AG04450 (cell line): ENCODE results near the gene USP9X. TPM values are rescaled to one million over a fixed set of nuclear protein-coding genes. Genes with fewer than 3 reads are reported as not detected.

Experiments
- CTCF ChIA-PET: fragments of 300-600, 350-600 bp; formaldehyde crosslinking; extraction: SDS; loops from one replicate; lab custom pipeline; 2022; ENCODE audit warnings: antibody characterized with exemption, inconsistent platforms; lab: Charles Lee
- POLR2A ChIA-PET: fragments of 350-600 bp; formaldehyde crosslinking; extraction: SDS; loops from one replicate; lab custom pipeline; 2021; ENCODE audit warnings: antibody characterized with exemption, inconsistent platforms; lab: Yijun Ruan, JAX
- DNase-seq: peaks from one replicate; pipeline ENCODE4 v3.0.0-alpha.2; 2011; ENCODE audit warnings: low read depth, low spot score
- H3K27ac ChIP-seq: one replicate; pipeline ENCODE4 v1.5.1; 2012; ENCODE audit warnings: low read depth, low read length, control low read depth
- H3K27me3 ChIP-seq: one replicate; pipeline ENCODE4 v1.6.0; 2012; ENCODE audit warnings: low read length; ENCODE audit not compliant: control insufficient read depth, insufficient read depth
- H3K4me3 ChIP-seq: 2 replicates; pipeline ENCODE4 v1.5.1; 2011; ENCODE audit warnings: mild to moderate bottlenecking, low read depth, low read length, control low read depth
- H3K9me3 ChIP-seq: 2 replicates; pipeline ENCODE4 v1.5.1; 2012; ENCODE audit warnings: low read length; ENCODE audit not compliant: control insufficient read depth, insufficient read depth
- polyA plus RNA-seq: library from polyadenylated mRNA; depleted of rRNA; stranded (reverse); fragments of >200 nt; gene quantifications from 2 replicates; pipeline ENCODE4 v1.2.3, GENCODE V29; 2011
- TF ChIP-seq, protein P1 (sequence below): IDR thresholded peaks from 2 replicates; pipeline ENCODE4 v1.5.1; 2011; ENCODE audit warnings: low read depth, low read length, control low read depth, inconsistent platforms

The USP9X gene
- polyA plus RNA-seq, 1 experiment, result 49.1 TPM

DNA sequence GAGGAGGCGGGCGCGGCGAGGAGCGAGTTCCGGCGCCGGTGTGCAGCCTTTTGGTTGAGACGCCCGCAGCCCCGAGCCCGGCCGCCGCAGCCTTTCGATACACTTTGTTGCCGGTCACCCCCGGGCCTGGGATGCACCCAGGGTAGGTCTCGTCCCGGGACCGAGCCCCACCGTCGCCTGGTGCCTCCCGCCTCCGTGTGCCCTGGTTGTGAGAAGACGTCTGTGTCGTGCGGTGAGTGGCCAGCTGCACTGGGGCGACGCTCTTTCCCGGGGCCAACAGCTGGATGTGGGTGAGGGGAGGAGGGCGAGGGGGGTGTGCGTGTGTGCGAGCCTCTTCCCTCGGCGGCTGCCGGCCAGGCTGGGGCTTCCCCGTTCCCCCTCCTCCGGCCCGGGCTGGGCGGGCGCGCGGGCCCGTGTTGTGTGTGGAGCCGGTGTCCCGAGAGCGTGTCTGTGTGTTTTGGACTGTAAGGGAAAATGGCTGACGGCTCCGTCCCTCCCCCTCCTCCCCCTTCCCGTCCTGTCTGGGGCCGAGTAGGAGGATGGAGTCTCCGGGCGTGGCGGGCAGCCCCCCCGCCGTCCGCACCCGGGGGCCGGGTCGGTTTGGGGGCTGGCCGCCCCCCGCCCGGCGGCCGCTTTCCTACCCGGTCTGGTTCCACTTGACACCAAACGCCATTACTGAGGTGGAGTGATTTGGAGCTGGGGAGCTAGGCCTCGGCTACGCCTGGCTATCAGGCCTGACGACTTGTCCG is 807 bp downstream of the USP9X start:
- H3K4me3 ChIP-seq, result peak overlapping the region; percentile 82
- H3K27me3 ChIP-seq, result no peaks in the 10 kb centered on the region
- TF ChIP-seq, protein P1, sequence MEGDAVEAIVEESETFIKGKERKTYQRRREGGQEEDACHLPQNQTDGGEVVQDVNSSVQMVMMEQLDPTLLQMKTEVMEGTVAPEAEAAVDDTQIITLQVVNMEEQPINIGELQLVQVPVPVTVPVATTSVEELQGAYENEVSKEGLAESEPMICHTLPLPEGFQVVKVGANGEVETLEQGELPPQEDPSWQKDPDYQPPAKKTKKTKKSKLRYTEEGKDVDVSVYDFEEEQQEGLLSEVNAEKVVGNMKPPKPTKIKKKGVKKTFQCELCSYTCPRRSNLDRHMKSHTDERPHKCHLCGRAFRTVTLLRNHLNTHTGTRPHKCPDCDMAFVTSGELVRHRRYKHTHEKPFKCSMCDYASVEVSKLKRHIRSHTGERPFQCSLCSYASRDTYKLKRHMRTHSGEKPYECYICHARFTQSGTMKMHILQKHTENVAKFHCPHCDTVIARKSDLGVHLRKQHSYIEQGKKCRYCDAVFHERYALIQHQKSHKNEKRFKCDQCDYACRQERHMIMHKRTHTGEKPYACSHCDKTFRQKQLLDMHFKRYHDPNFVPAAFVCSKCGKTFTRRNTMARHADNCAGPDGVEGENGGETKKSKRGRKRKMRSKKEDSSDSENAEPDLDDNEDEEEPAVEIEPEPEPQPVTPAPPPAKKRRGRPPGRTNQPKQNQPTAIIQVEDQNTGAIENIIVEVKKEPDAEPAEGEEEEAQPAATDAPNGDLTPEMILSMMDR, result no peak
- DNase-seq, result no peak
- no peaks in the 10 kb centered on the region; the same call in 1 of the 2 replicates for H3K9me3 ChIP-seq
- POLR2A ChIA-PET, result interaction anchor here (0.7 to 2.8 kb wide), 8 partner anchors 12 to 367 kb away, joined by 3 to 12 read pairs (median 6); no protein-coding TSS in a partner anchor
- H3K27ac ChIP-seq, result peak overlapping the region; percentile 81
- CTCF ChIA-PET, result interaction anchor here (1.2 kb wide), 1 partner anchor 434 kb away, joined by 4 read pairs; no protein-coding TSS in a partner anchor

DNA sequence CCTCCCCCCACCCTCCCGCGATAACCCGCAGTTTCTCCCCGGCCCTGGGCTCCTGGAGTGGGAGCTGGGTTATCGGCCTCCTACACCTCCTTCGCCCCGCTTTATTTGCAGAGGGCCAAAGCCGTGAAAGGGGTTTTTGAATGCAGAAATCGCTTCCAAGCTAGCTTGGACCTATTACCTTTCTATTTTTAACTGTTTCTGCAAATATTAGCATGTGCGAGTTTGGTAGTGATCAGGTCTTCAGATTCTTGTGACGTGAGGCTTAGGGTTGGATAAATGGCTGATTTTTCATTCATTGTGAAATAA is 1.3 kb downstream of the USP9X start:
- POLR2A ChIA-PET, result interaction anchor here (2.0 to 2.8 kb wide), 3 partner anchors 60 to 90 kb away, joined by 4 to 12 read pairs (median 11); no protein-coding TSS in a partner anchor

DNA sequence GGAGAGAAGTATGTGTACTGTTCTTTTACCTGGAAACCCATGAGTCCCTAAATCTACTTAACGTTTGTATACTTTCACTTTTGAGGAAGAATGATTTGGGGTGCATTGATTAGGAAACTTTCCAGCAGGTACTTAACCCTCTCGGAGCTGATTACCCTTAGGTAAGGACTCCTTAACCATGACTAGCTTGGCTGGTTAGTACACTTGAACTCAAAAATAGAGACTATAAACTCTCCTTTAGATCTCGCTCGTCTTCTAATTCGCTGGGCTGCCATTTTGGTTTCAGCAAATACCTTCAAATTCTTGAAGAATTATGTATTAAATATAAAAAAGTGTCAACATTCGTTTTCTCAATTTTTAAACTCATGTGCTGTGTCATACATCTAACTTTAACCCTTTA is 2.0 kb downstream of the USP9X start:
- no peak overlapping the region for H3K27ac ChIP-seq
- H3K4me3 ChIP-seq, result peak overlapping the region; percentile 82
- H3K27me3 ChIP-seq, result no peaks in the 10 kb centered on the region
- POLR2A ChIA-PET, result no interaction called here
- no peaks in the 10 kb centered on the region; the same call in 1 of the 2 replicates for H3K9me3 ChIP-seq
- DNase-seq, result no peak
- TF ChIP-seq, protein P1, result no peak
- CTCF ChIA-PET, result interaction anchor here (0.9 to 1.8 kb wide), 3 partner anchors 28 to 435 kb away, joined by 3 to 18 read pairs (median 4); no protein-coding TSS in a partner anchor

More for the DNA sequence above, 1.3 kb downstream of the USP9X start:
- no peak for DNase-seq
- TF ChIP-seq, protein P1, result no peak
- Histone ChIP-seq H3K9me3 (no peaks in the 10 kb centered on the region; the same call in 1 of the 2 replicates), H3K27ac (peak overlapping the region; percentile 31), H3K4me3 (peak overlapping the region; percentile 82), H3K27me3 (no peaks in the 10 kb centered on the region)
- CTCF ChIA-PET, result interaction anchor here (0.9 to 1.2 kb wide), 2 partner anchors 292 to 435 kb away, joined by 3 to 4 read pairs; no protein-coding TSS in a partner anchor

DNA sequence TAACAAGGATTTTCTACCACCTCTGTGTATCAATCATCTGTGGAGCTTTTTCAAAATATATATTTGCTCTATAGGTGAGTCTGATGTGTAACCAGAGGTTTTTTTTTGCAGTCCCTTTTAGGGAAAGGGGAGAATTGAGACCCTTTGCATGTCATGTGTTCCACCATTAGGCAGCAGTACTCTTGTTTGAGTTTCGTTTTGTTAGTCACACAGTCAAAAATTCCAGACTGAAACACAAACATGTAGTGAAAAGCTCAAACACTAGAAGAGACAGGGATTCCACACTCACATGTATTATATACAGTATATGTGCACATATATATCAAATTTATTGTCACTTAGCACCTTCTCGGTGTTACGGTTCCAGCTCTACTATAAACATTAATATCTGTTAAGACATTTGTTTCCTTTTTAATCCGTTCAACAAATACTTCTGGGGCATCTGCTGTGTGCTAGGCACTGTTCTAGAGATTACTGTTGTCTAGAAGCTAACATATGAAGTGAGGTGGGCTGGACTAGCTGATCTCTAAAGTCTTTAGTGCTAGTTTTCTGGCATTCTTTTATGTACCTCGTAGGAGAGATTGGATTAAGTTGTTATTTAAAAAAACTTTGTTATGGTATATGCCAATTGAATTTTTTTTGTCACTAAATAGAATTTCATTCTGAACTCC is 5.5 kb downstream of the USP9X start:
- CTCF ChIA-PET, result interaction anchor here (0.5 to 2.3 kb wide), 3 partner anchors 24 to 439 kb away, joined by 3 to 9 read pairs (median 7); no protein-coding TSS in a partner anchor

More for the DNA sequence above, 5.5 kb downstream of the USP9X start:
- Histone ChIP-seq H3K4me3 (no peak overlapping the region), H3K27ac (no peak overlapping the region), H3K9me3 (no peaks in the 10 kb centered on the region; the same call in 1 of the 2 replicates), H3K27me3 (no peaks in the 10 kb centered on the region)
- POLR2A ChIA-PET, result no interaction called here
- TF ChIP-seq, protein P1, result no peak
- no peak for DNase-seq
